SK-N-SH (cell line): ENCODE results near the gene CSTPP1. TPM values are rescaled to one million over a fixed set of nuclear protein-coding genes. Genes with fewer than 3 reads are reported as not detected.

ENCODE experiments used
- CTCF ChIA-PET: fragments of 300-600, 350-600 bp; formaldehyde crosslinking; extraction: SDS; loops from one replicate; lab custom pipeline; 2021; lab: Yijun Ruan, JAX
- POLR2A ChIA-PET: fragments of 350-600 bp; sonication (Branson Sonifier 250); formaldehyde crosslinking; extraction: SDS; loops from one replicate; lab custom pipeline; 2020; ENCODE audit warnings: antibody characterized with exemption, inconsistent platforms; lab: Yijun Ruan, JAX
- DNase-seq: peaks from one replicate; pipeline ENCODE4 v3.0.0; 2012
- H2AFZ ChIP-seq: fragments of 200-600 bp; sonication (generic); 2 replicates; pipeline ENCODE4 v1.8.1; 2016; ENCODE audit warnings: antibody characterized with exemption, mild to moderate bottlenecking, low read depth
- H3F3A ChIP-seq: fragments of 200-600 bp; sonication (generic); replicated peaks from 2 replicates; pipeline ENCODE3; 2016; ENCODE audit warnings: antibody characterized with exemption, mild to moderate bottlenecking; ENCODE audit not compliant: insufficient read depth
- H3K27ac ChIP-seq, 2 experiments: fragments of 200-500 bp in 1 of 2; fragments of 200-600 bp in 1 of 2; sonication (Bioruptor generic) in 1 of 2; sonication (generic), shearing (Covaris generic) in 1 of 2; 2 replicates each; pipeline versions ENCODE4 v1.5.1 to v1.6.1; 2014 to 2016; ENCODE audit warnings: low read depth in 2 of 2, inconsistent platforms in 1 of 2, low read length in 1 of 2, mild to moderate bottlenecking in 1 of 2, mixed read lengths in 1 of 2
- H3K27me3 ChIP-seq: fragments of 200-600 bp; sonication (generic), shearing (Covaris generic); 2 replicates; pipeline ENCODE4 v1.6.1; 2016; ENCODE audit warnings: mixed run types; ENCODE audit not compliant: insufficient read depth
- H3K36me3 ChIP-seq, 2 experiments: fragments of 200-500 bp in 1 of 2; fragments of 200-600 bp in 1 of 2; sonication (Bioruptor generic) in 1 of 2; sonication (generic) in 1 of 2; replicated peaks in 1 of 2; 2 replicates each; pipeline versions ENCODE3 to v1.5.1; 2014 to 2016; ENCODE audit warnings: low read length in 1 of 2, mild to moderate bottlenecking in 1 of 2; ENCODE audit not compliant: insufficient read depth in 2 of 2, control insufficient read depth in 1 of 2
- H3K4me1 ChIP-seq, 2 experiments: fragments of 200-500 bp in 1 of 2; fragments of 200-600 bp in 1 of 2; sonication (Bioruptor generic) in 1 of 2; sonication (generic), shearing (Covaris generic) in 1 of 2; 2 replicates each; pipeline versions ENCODE4 v1.5.1 to v1.6.1; 2014 to 2016; ENCODE audit warnings: low read depth in 1 of 2, low read length in 1 of 2, mixed run types in 1 of 2; ENCODE audit not compliant: insufficient read depth in 2 of 2, control insufficient read depth in 1 of 2
- H3K4me2 ChIP-seq: fragments of 200-600 bp; sonication (generic), shearing (Covaris generic); 2 replicates; pipeline ENCODE4 v1.6.1; 2017; ENCODE audit warnings: mixed run types
- H3K4me3 ChIP-seq, 2 experiments: fragments of 200-500 bp in 1 of 2; fragments of 200-600 bp in 1 of 2; sonication (Bioruptor generic) in 1 of 2; sonication (generic), shearing (Covaris generic) in 1 of 2; 2 replicates each; pipeline versions ENCODE4 v1.5.1 to v1.8.1; 2014 to 2016; ENCODE audit warnings: low read depth in 2 of 2, inconsistent platforms in 1 of 2, low read length in 1 of 2, mild to moderate bottlenecking in 1 of 2, mixed read lengths in 1 of 2, moderate library complexity in 1 of 2
- H3K79me2 ChIP-seq: fragments of 200-600 bp; sonication (generic); 2 replicates; pipeline ENCODE4 v1.8.1; 2017; ENCODE audit warnings: mild to moderate bottlenecking; ENCODE audit not compliant: insufficient read depth
- H3K9ac ChIP-seq: fragments of 200-600 bp; sonication (generic); 2 replicates; pipeline ENCODE4 v1.6.1; 2017; ENCODE audit warnings: mixed run types
- H3K9me2 ChIP-seq: fragments of 200-600 bp; sonication (generic); 2 replicates; pipeline ENCODE4 v1.6.1; 2017; ENCODE audit warnings: mixed run types
- H3K9me3 ChIP-seq: fragments of 200-600 bp; sonication (generic); 2 replicates; pipeline ENCODE4 v1.6.1; 2017; ENCODE audit warnings: mixed run types, mild to moderate bottlenecking, moderate library complexity
- H4K20me1 ChIP-seq: fragments of 200-600 bp; sonication (generic); 2 replicates; pipeline ENCODE4 v1.6.1; 2017; ENCODE audit warnings: mild to moderate bottlenecking, mixed run types; ENCODE audit not compliant: insufficient read depth
- ELF1 ChIP-seq: IDR thresholded peaks from 2 replicates; pipeline ENCODE4 v1.4.0; 2012
- EZH2phosphoT487 ChIP-seq: fragments of 200-600 bp; sonication (generic); IDR thresholded peaks from 2 replicates; pipeline ENCODE4 v1.6.1; 2017; ENCODE audit warnings: low read depth, mixed run types, mild to moderate bottlenecking, antibody characterized with exemption, moderate library complexity, borderline replicate concordance
- FOXJ3 ChIP-seq: sonication (generic); formaldehyde crosslinking; IDR thresholded peaks from 2 replicates; pipeline ENCODE4 v1.5.1; 2020; ENCODE audit warnings: mild to moderate bottlenecking, missing genetic modification reagents
- GABPA ChIP-seq: IDR thresholded peaks from 2 replicates; pipeline ENCODE4 v1.4.0; 2012; ENCODE audit warnings: low read depth, mild to moderate bottlenecking
- IRF3 ChIP-seq: fragments of 150-350 bp; IDR thresholded peaks from 2 replicates; pipeline ENCODE4 v1.6.1; 2016; ENCODE audit warnings: mild to moderate bottlenecking, low read depth, low read length
- JUND ChIP-seq: IDR thresholded peaks from 2 replicates; pipeline ENCODE4 v1.4.0; 2012
- MAX ChIP-seq: IDR thresholded peaks from 2 replicates; pipeline ENCODE4 v1.4.0; 2012; ENCODE audit warnings: low read depth
- MEF2A ChIP-seq: IDR thresholded peaks from 2 replicates; pipeline ENCODE4 v1.4.0; 2012; ENCODE audit warnings: low read depth, borderline replicate concordance
- MXI1 ChIP-seq: IDR thresholded peaks from 2 replicates; pipeline ENCODE4 v1.6.1; 2012; ENCODE audit warnings: mild to moderate bottlenecking, low read depth, low read length, improper control_type of control experiment
- NFIC ChIP-seq: IDR thresholded peaks from 2 replicates; pipeline ENCODE4 v1.4.0; 2012; ENCODE audit warnings: borderline replicate concordance
- PBX3 ChIP-seq: IDR thresholded peaks from 2 replicates; pipeline ENCODE4; 2012
- POLR2AphosphoS5 ChIP-seq: IDR thresholded peaks from 2 replicates; pipeline ENCODE4 v1.6.1; 2012; ENCODE audit warnings: low read depth, low read length
- RAD21 ChIP-seq: IDR thresholded peaks from 2 replicates; pipeline ENCODE4 v1.6.1; 2012; ENCODE audit warnings: mild to moderate bottlenecking, low read length
- RCOR1 ChIP-seq: fragments of 150-350 bp; IDR thresholded peaks from 2 replicates; pipeline ENCODE4 v1.6.1; 2017; ENCODE audit warnings: antibody characterized with exemption, low read length
- RFX5 ChIP-seq: IDR thresholded peaks from 2 replicates; pipeline ENCODE4 v1.6.1; 2012; ENCODE audit warnings: mild to moderate bottlenecking, improper control_type of control experiment, low read length
- RXRA ChIP-seq: IDR thresholded peaks from 2 replicates; pipeline ENCODE4 v1.4.0; 2012; ENCODE audit warnings: low read depth, mild to moderate bottlenecking, borderline replicate concordance
- SIN3A ChIP-seq: IDR thresholded peaks from 2 replicates; pipeline ENCODE4 v1.6.1; 2012; ENCODE audit warnings: low read depth, mild to moderate bottlenecking, low read length, moderate library complexity, borderline replicate concordance
- SMC3 ChIP-seq: IDR thresholded peaks from 2 replicates; pipeline ENCODE4 v1.6.1; 2012; ENCODE audit warnings: low read depth, low read length, improper control_type of control experiment
- TAF1 ChIP-seq: IDR thresholded peaks from 2 replicates; pipeline ENCODE4 v1.6.1; 2012; ENCODE audit warnings: low read depth, mild to moderate bottlenecking, low read length, moderate library complexity, borderline replicate concordance
- TCF12 ChIP-seq: IDR thresholded peaks from 2 replicates; pipeline ENCODE4 v1.4.0; 2012
- TEAD4 ChIP-seq: IDR thresholded peaks from 2 replicates; pipeline ENCODE4 v1.4.0; 2012; ENCODE audit warnings: mild to moderate bottlenecking, borderline replicate concordance; ENCODE audit not compliant: insufficient read depth
- USF2 ChIP-seq: fragments of 150-350 bp; IDR thresholded peaks from 2 replicates; pipeline ENCODE4 v1.6.1; 2017; ENCODE audit warnings: antibody characterized with exemption, low read length, low read depth, borderline replicate concordance
- YY1 ChIP-seq: IDR thresholded peaks from 2 replicates; pipeline ENCODE4 v1.4.0; 2012; ENCODE audit warnings: low read depth, mild to moderate bottlenecking
- ZBTB33 ChIP-seq: IDR thresholded peaks from 2 replicates; pipeline ENCODE4 v1.4.0; 2012; ENCODE audit warnings: low read depth, borderline replicate concordance
- WGBS: methylation state at CpG from one replicate; pipeline ENCODE4 v1.1.6; 2017; ENCODE audit warnings: low lambda C conversion rate; 5-methylcytosine and 5-hydroxymethylcytosine counted together
- polyA plus RNA-seq, 3 experiments: library from polyadenylated mRNA; depleted of rRNA; stranded (reverse); fragments of >200 nt; gene quantifications; 2 replicates each; pipeline ENCODE4 v1.2.3, GENCODE V29; 2012

CSTPP1 gene
- polyA plus RNA-seq, 1 of the 3 experiments (the other 2 are of a cell fraction): 85.7 TPM

GRCh38 chr11:47071341-47071740 lies 134.8 kb downstream of the CSTPP1 start (continued):
- TF ChIP-seq MEF2A: no peak
- TF ChIP-seq MAX: no peak
- no peak for TF ChIP-seq TAF1
- TF ChIP-seq USF2: no peak
- no peak for TF ChIP-seq YY1
- TF ChIP-seq JUND: no peak
- TF ChIP-seq GABPA: no peak
- TF ChIP-seq ELF1: no peak
- TF ChIP-seq RFX5: no peak
- TF ChIP-seq RCOR1: peak; percentile 73; the same call in 1 of the 2 replicates
- no peak for TF ChIP-seq SMC3
- TF ChIP-seq TCF12: no peak
- TF ChIP-seq POLR2AphosphoS5: no peak
- no peak for TF ChIP-seq EZH2phosphoT487
- no peak for TF ChIP-seq TEAD4
- TF ChIP-seq PBX3: no peak
- no peak for TF ChIP-seq SIN3A
- no peak for TF ChIP-seq IRF3
- peak; percentile 1; the same call in 1 of the 2 replicates for TF ChIP-seq RAD21
- peak; percentile 44; the same call in 1 of the 2 replicates for TF ChIP-seq FOXJ3

- no peak overlapping the region for H3K9ac ChIP-seq
- H3K4me3 ChIP-seq: no peak overlapping the region
- ChIA-PET CTCF (interaction anchor here (1.0 to 2.3 kb wide), 4 partner anchors 10 to 130 kb away, joined by 3 to 8 read pairs (median 4); no protein-coding TSS in a partner anchor), POLR2A (interaction anchor here (0.7 kb wide), 1 partner anchor 67 kb away, joined by 3 read pairs; no protein-coding TSS in a partner anchor)
- 80% methylated on average over 2 of the region's 2 CpGs for WGBS
- H3F3A ChIP-seq: no peaks in the 10 kb centered on the region
- H4K20me1 ChIP-seq: no peaks in the 10 kb centered on the region
- H3K36me3 ChIP-seq: no peaks in the 10 kb centered on the region
- no peaks in the 10 kb centered on the region for H3K9me3 ChIP-seq
- no peak overlapping the region for H2AFZ ChIP-seq
- no peak overlapping the region for H3K4me2 ChIP-seq
- no peaks in the 10 kb centered on the region for H3K27me3 ChIP-seq
- H3K27ac ChIP-seq: peak overlapping the region in 1 of 2 experiments; percentile 72; a peak in 2 of 4 replicates
- H3K9me2 ChIP-seq: no peaks in the 10 kb centered on the region
- peaks cover 1 to 12% of the 10 kb centered on the region in 2 experiments; a peak in 3 of 4 replicates for H3K4me1 ChIP-seq
- DNase-seq: peak; percentile 14
- no peaks in the 10 kb centered on the region for H3K79me2 ChIP-seq
- TF ChIP-seq TCF12 (no peak), TEAD4 (no peak), POLR2AphosphoS5 (no peak), RXRA (no peak), SMC3 (no peak), MXI1 (no peak), JUND (no peak), ELF1 (no peak), PBX3 (no peak), NFIC (no peak), SIN3A (no peak), MEF2A (no peak), ZBTB33 (no peak), GABPA (no peak), TAF1 (no peak), MAX (no peak)
Measured at GRCh38 chr11:47071791-47072261, 135.3 kb downstream of the CSTPP1 start.
